ENCODE results near the gene CAMTA1. TPM values are rescaled to one million over a fixed set of nuclear protein-coding genes. Genes with fewer than 3 reads are reported as not detected.

CAMTA1 gene
- total and polyA plus RNA-seq, 4 donors = 78.7 to 438 (median 173) TPM

DNA sequence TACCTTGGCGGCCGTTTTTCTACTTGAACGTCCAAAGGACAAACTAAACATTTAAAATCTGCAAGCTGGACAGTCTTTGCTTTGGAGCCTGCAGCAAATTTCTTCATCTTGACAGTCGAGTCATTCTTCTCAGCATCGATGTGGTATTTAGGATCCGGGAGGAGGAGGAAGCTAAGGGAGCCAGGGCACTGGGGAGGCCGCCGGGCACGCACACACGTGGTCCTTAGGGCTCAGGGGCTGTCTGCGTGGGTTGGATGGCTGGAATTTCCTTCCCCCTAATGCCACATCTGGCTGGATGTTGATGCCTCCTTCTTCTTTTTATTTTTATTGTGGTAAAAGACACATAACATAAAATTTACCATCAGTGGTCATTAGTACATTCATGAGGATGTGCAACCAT lies 300.9 kb downstream of the CAMTA1 start:
- ATAC-seq (ENCODE audit: low FRiP score) (no peak), DNase-seq (peak in 1 of 2 donors; percentile 22)
- WGBS, 2 donors = 66 to 74% methylated on average over 11 of the region's 11 CpGs
- Histone ChIP-seq H3K27ac (ENCODE audit: low read depth in 1 of 2, low read length in 2 of 2) (no peak overlapping the region), H3K4me1 (ENCODE audit: control insufficient read depth in 1 of 2, insufficient read depth in 2 of 2, low read length in 2 of 2) (no peaks in the 10 kb centered on the region), H3K4me3 (ENCODE audit: low read length in 2 of 2) (no peak overlapping the region), H3K9me3 (ENCODE audit: control insufficient read depth, low read length) (peaks cover under 1% of the 10 kb centered on the region), H3K27me3 (ENCODE audit: control insufficient read depth in 1 of 2, insufficient read depth in 2 of 2, low read length in 1 of 2) (no peaks in the 10 kb centered on the region), H3K36me3 (ENCODE audit: control insufficient read depth in 1 of 2, insufficient read depth in 2 of 2, low read length in 1 of 2) (no peaks in the 10 kb centered on the region)
- intact Hi-C loops (cut with DNase I) = no loop called here

DNA sequence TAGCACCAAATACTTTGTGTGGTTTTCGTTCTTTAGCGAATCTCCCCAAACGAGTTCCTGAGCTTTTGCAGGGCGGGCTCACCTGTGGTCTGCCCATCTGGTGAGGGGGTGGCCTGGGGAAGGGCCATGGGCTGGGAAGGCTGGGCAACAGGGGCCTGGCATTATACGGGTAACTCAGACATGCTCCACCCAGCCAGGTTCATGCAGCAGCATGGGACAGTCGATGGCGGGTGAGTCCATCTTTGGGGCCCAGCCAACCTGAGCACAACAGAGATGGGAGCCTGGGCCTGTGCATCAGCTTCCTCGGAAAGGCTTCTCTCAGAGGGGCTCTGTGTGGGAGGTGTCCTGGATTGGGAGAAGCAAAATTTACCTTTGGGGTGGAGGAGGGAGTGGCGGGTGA lies 302.6 kb downstream of the CAMTA1 start:
- WGBS, 2 donors = 90 to 91% methylated on average over 9 of the region's 9 CpGs
- H3K4me1 ChIP-seq (ENCODE audit: control insufficient read depth in 1 of 2, insufficient read depth in 2 of 2, low read length in 2 of 2) = no peaks in the 10 kb centered on the region
- intact Hi-C loops (cut with DNase I) = no loop called here
- no peak for ATAC-seq (ENCODE audit: low FRiP score)
- H3K36me3 ChIP-seq (ENCODE audit: control insufficient read depth in 1 of 2, insufficient read depth in 2 of 2, low read length in 1 of 2) = no peaks in the 10 kb centered on the region
- H3K4me3 ChIP-seq (ENCODE audit: low read length in 2 of 2) = no peak overlapping the region
- H3K27ac ChIP-seq (ENCODE audit: low read depth in 1 of 2, low read length in 2 of 2) = no peak overlapping the region
- no peaks in the 10 kb centered on the region for H3K9me3 ChIP-seq (ENCODE audit: control insufficient read depth, low read length)
- no peaks in the 10 kb centered on the region for H3K27me3 ChIP-seq (ENCODE audit: control insufficient read depth in 1 of 2, insufficient read depth in 2 of 2, low read length in 1 of 2)
- peak in 1 of 2 donors; percentile 54 for DNase-seq

DNA sequence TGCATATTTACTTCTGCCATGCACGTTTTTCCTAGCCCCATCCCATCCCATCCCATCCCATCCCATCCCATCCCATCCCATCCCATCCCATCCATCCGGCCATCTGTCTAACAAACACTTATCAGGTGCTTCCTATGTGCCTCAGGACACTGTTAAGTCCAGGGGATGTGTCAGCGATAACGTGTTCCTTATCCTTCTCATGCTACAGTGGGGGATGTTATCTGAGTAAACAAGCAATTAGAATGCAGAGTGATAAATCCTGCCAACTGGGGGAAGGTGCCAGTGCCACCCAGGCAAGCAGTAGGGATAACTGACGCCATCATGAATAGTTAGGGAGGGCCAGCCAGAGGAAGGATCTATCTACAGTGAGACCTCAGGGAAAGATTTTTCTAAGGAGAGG lies 304.2 kb downstream of the CAMTA1 start:
- H3K27ac ChIP-seq (ENCODE audit: low read depth in 1 of 2, low read length in 2 of 2) = no peak overlapping the region
- intact Hi-C loops (cut with DNase I) = no loop called here
- no peaks in the 10 kb centered on the region for H3K27me3 ChIP-seq (ENCODE audit: control insufficient read depth in 1 of 2, insufficient read depth in 2 of 2, low read length in 1 of 2)
- no peak overlapping the region for H3K4me3 ChIP-seq (ENCODE audit: low read length in 2 of 2)
- H3K4me1 ChIP-seq (ENCODE audit: control insufficient read depth in 1 of 2, insufficient read depth in 2 of 2, low read length in 2 of 2) = no peaks in the 10 kb centered on the region
- H3K36me3 ChIP-seq (ENCODE audit: control insufficient read depth in 1 of 2, insufficient read depth in 2 of 2, low read length in 1 of 2) = no peaks in the 10 kb centered on the region
- no peaks in the 10 kb centered on the region for H3K9me3 ChIP-seq (ENCODE audit: control insufficient read depth, low read length)
- no peak for ATAC-seq (ENCODE audit: low FRiP score)
- peak in 1 of 2 donors; percentile 2 for DNase-seq
- 41 to 52% methylated on average over 5 of the region's 5 CpGs for WGBS, 2 donors

DNA sequence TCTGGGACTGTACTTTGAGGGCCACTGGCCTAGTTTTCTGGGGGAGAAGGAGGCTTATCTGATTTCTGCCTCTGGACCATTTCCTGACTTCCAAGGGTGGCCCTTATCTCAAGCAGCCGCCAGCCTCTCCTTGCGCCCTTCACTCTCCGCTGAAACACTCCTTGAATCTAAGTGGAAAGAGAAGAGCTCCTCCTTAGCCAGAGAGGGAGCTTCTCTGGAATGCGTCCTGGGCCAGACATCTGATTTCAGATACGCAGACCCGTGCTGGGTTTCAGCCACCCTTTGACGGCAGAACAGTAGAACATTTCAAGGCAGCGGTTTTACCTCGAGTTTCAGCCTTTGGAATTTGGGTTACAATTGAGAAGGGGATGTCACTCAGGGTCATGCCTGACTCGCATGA lies 308.0 kb downstream of the CAMTA1 start:
- no peak for ATAC-seq (ENCODE audit: low FRiP score)

DNA sequence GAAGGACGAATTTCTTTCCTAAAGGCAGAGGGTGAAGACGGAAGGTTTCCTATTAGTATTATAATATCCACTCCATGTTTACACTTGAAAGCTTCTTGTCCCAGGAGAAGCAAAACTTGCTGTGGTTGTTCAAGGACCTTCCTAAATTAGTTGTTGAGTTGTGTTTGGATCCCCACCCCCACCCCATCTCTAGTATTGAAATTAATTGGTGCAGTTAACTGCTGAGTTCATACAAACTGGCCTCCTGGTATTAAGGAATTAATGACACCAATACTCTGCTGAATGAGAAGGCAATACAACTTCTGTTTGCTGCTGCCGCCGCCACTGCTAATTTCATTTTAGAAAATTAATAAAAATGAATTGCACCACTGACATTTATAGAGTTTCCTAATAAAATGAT lies 308.8 kb downstream of the CAMTA1 start:
- 78 to 82% methylated on average over 4 of the region's 4 CpGs for WGBS, 2 donors
- DNase-seq = no peak
- Histone ChIP-seq H3K36me3 (ENCODE audit: control insufficient read depth in 1 of 2, insufficient read depth in 2 of 2, low read length in 1 of 2) (no peaks in the 10 kb centered on the region), H3K4me1 (ENCODE audit: control insufficient read depth in 1 of 2, insufficient read depth in 2 of 2, low read length in 2 of 2) (no peaks in the 10 kb centered on the region), H3K4me3 (ENCODE audit: low read length in 2 of 2) (no peak overlapping the region), H3K9me3 (ENCODE audit: control insufficient read depth, low read length) (no peaks in the 10 kb centered on the region), H3K27me3 (ENCODE audit: control insufficient read depth in 1 of 2, insufficient read depth in 2 of 2, low read length in 1 of 2) (no peaks in the 10 kb centered on the region), H3K27ac (ENCODE audit: low read depth in 1 of 2, low read length in 2 of 2) (no peak overlapping the region)
- intact Hi-C loops (cut with DNase I) = no loop called here
- no peak for ATAC-seq (ENCODE audit: low FRiP score)

More for the DNA sequence above, 308.0 kb downstream of the CAMTA1 start:
- H3K4me1 ChIP-seq (ENCODE audit: control insufficient read depth in 1 of 2, insufficient read depth in 2 of 2, low read length in 2 of 2) = no peaks in the 10 kb centered on the region
- H3K4me3 ChIP-seq (ENCODE audit: low read length in 2 of 2) = no peak overlapping the region
- H3K36me3 ChIP-seq (ENCODE audit: control insufficient read depth in 1 of 2, insufficient read depth in 2 of 2, low read length in 1 of 2) = no peaks in the 10 kb centered on the region
- no peak overlapping the region for H3K27ac ChIP-seq (ENCODE audit: low read depth in 1 of 2, low read length in 2 of 2)
- no peaks in the 10 kb centered on the region for H3K27me3 ChIP-seq (ENCODE audit: control insufficient read depth in 1 of 2, insufficient read depth in 2 of 2, low read length in 1 of 2)
- intact Hi-C loops (cut with DNase I) = no loop called here
- 54 to 57% methylated on average over 10 of the region's 10 CpGs for WGBS, 2 donors
- H3K9me3 ChIP-seq (ENCODE audit: control insufficient read depth, low read length) = no peaks in the 10 kb centered on the region
- DNase-seq = peak in 1 of 2 donors; percentile 11

DNA sequence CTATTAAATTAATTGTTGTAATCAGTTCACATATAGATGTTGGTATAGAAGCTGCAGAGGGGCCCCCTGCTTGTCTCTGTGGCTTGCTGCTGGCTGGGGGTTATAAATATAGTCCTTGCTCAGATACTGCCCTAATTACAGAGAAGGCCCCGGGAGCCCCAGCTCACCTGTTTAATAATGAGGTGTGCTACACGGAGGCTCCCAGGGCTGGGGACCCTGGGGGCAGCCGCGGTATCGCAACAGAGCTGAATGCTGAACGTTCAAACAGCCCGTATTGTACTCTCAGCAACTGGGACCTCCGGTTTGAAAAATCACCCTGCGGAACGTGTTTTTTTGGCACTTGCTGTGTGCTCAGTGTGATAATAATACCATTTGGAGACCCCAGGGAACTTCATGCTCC lies 309.3 kb downstream of the CAMTA1 start:
- DNase-seq = no peak
- H3K27me3 ChIP-seq (ENCODE audit: control insufficient read depth in 1 of 2, insufficient read depth in 2 of 2, low read length in 1 of 2) = no peaks in the 10 kb centered on the region
- WGBS, 2 donors = 65 to 73% methylated on average over 10 of the region's 10 CpGs
- H3K36me3 ChIP-seq (ENCODE audit: control insufficient read depth in 1 of 2, insufficient read depth in 2 of 2, low read length in 1 of 2) = no peaks in the 10 kb centered on the region
- intact Hi-C loops (cut with DNase I) = no loop called here
- no peak overlapping the region for H3K27ac ChIP-seq (ENCODE audit: low read depth in 1 of 2, low read length in 2 of 2)
- no peaks in the 10 kb centered on the region for H3K9me3 ChIP-seq (ENCODE audit: control insufficient read depth, low read length)
- ATAC-seq (ENCODE audit: low FRiP score) = no peak
- no peaks in the 10 kb centered on the region for H3K4me1 ChIP-seq (ENCODE audit: control insufficient read depth in 1 of 2, insufficient read depth in 2 of 2, low read length in 2 of 2)
- no peak overlapping the region for H3K4me3 ChIP-seq (ENCODE audit: low read length in 2 of 2)

DNA sequence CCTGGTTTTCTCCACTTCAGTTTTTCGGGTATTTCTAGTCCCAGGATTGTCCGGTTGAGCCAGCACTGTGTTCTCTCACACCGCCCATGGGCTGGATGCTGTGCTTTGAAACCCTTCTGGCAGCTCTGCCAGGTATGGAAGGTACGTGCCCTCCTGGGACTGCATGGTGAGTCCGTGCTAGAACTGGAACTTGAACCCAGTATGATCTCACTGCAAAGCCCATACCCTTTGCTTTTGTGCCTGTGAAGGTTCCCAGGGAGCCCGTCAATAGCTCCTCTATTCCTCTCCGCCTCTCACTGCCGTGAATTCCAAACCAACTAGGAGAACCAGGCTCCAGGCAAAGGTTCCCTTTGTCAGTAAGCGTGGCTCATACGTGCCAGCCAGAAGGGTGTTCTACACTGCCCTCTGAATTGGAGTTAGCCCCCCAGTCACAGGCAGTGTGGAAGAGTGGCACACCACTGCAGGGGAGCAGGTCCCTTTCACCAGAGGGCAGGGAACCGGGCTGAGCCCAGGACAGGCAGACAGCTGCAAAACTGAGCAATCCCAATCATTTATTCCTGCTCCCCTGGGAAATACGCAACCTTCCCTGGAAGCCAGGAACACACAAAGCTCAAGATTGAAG lies 310.2 kb downstream of the CAMTA1 start:
- intact Hi-C loops (cut with DNase I) = no loop called here
- Histone ChIP-seq H3K4me3 (ENCODE audit: low read length in 2 of 2) (no peak overlapping the region), H3K4me1 (ENCODE audit: control insufficient read depth in 1 of 2, insufficient read depth in 2 of 2, low read length in 2 of 2) (no peaks in the 10 kb centered on the region), H3K9me3 (ENCODE audit: control insufficient read depth, low read length) (no peaks in the 10 kb centered on the region), H3K27ac (ENCODE audit: low read depth in 1 of 2, low read length in 2 of 2) (no peak overlapping the region), H3K36me3 (ENCODE audit: control insufficient read depth in 1 of 2, insufficient read depth in 2 of 2, low read length in 1 of 2) (no peaks in the 10 kb centered on the region), H3K27me3 (ENCODE audit: control insufficient read depth in 1 of 2, insufficient read depth in 2 of 2, low read length in 1 of 2) (no peaks in the 10 kb centered on the region)
- 76 to 78% methylated on average over 12 of the region's 12 CpGs for WGBS, 2 donors
- DNase-seq (no peak), ATAC-seq (ENCODE audit: low FRiP score) (no peak)

DNA sequence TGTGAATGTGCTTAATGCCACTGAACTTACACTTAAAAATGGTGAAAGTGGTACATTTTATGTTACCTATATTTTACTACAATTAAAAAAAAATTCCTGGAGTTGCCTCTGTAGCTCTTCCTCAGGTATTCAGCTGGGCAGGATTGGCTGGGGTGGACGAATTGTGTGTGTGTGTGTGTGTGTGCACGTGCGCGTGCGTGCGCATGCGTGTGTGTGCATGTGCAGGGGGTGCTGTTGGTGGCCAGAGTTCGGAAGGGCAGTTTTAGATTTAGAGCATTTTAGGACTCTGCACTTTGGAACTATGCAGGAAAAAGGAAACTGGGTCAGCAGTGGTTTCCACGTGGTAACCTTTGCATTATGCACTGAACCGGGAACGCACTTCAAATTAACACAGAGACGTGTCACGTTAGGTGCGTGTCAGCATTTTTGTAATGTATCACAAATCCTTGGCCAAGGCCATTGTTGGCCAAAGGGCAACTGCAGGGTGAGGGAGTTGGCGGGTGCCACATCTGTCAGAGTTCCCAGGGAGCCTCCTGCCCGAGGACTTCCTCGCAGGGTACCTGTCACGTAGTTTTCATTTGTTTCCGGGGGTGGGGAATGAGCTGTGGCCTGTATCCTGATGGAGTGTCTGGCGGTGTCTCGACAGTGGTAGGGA lies 312.8 kb downstream of the CAMTA1 start:
- DNase-seq = no peak
- Histone ChIP-seq H3K36me3 (ENCODE audit: control insufficient read depth in 1 of 2, insufficient read depth in 2 of 2, low read length in 1 of 2) (no peaks in the 10 kb centered on the region), H3K27me3 (ENCODE audit: control insufficient read depth in 1 of 2, insufficient read depth in 2 of 2, low read length in 1 of 2) (no peaks in the 10 kb centered on the region), H3K27ac (ENCODE audit: low read depth in 1 of 2, low read length in 2 of 2) (no peak overlapping the region), H3K4me1 (ENCODE audit: control insufficient read depth in 1 of 2, insufficient read depth in 2 of 2, low read length in 2 of 2) (no peaks in the 10 kb centered on the region), H3K4me3 (ENCODE audit: low read length in 2 of 2) (no peak overlapping the region), H3K9me3 (ENCODE audit: control insufficient read depth, low read length) (no peaks in the 10 kb centered on the region)
- WGBS, 2 donors = 83 to 84% methylated on average over 21 of the region's 21 CpGs
- ATAC-seq (ENCODE audit: low FRiP score) = no peak
- intact Hi-C loops (cut with DNase I) = no loop called here

DNA sequence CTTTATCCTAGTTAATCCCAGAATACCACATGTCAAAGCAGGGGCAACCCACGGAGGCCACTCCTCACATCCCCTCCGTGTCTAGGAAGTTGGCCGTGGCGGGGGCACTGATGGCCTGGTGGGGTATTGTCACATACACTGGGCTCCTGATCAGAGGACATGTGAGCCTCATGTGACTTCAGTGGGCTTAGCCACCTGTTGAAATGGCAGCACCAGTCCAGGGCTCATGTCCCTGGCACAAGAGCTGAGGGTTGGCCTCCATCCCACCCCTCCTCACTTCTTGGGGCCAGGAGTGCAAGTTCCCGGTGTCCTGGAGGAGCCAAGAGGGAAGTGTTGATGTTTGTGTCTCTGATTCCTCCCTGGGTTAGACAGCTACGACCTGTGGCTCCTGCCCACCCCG lies 313.4 kb downstream of the CAMTA1 start:
- H3K27ac ChIP-seq (ENCODE audit: low read depth in 1 of 2, low read length in 2 of 2) = no peak overlapping the region
- DNase-seq (no peak), ATAC-seq (ENCODE audit: low FRiP score) (no peak)
- H3K4me1 ChIP-seq (ENCODE audit: control insufficient read depth in 1 of 2, insufficient read depth in 2 of 2, low read length in 2 of 2) = no peaks in the 10 kb centered on the region
- H3K27me3 ChIP-seq (ENCODE audit: control insufficient read depth in 1 of 2, insufficient read depth in 2 of 2, low read length in 1 of 2) = no peaks in the 10 kb centered on the region
- H3K36me3 ChIP-seq (ENCODE audit: control insufficient read depth in 1 of 2, insufficient read depth in 2 of 2, low read length in 1 of 2) = no peaks in the 10 kb centered on the region
- WGBS, 2 donors = 77 to 79% methylated on average over 7 of the region's 7 CpGs
- intact Hi-C loops (cut with DNase I) = no loop called here
- H3K9me3 ChIP-seq (ENCODE audit: control insufficient read depth, low read length) = no peaks in the 10 kb centered on the region
- no peak overlapping the region for H3K4me3 ChIP-seq (ENCODE audit: low read length in 2 of 2)
